HepG2 (cell line): ENCODE results near the gene PACS1. TPM values are rescaled to one million over a fixed set of nuclear protein-coding genes. Genes with fewer than 3 reads are reported as not detected.
A peak's percentile ranks its signal among the peaks of the same experiment; 100 is the strongest.

ENCODE experiments used
- AHR ChIP-seq: IDR thresholded peaks from 2 replicates; pipeline ENCODE4 v1.6.1; 2018; ENCODE audit warnings: missing genetic modification reagents, missing compliant biosample characterization
- CEBPG ChIP-seq: IDR thresholded peaks from 2 replicates; pipeline ENCODE4 v1.6.1; 2016
- EHMT2 ChIP-seq: fragments of 200-600 bp; sonication (generic); IDR thresholded peaks from 2 replicates; pipeline ENCODE4 v1.7.0; 2017; ENCODE audit warnings: antibody characterized with exemption, low read depth, low read length, borderline replicate concordance
- HNF1B ChIP-seq: sonication (generic); formaldehyde crosslinking; IDR thresholded peaks from 2 replicates; pipeline ENCODE4 v1.5.1; 2020; ENCODE audit warnings: mild to moderate bottlenecking, moderate library complexity, missing genetic modification reagents
- MAFF ChIP-seq: IDR thresholded peaks from 2 replicates; pipeline ENCODE4 v1.6.1; 2011; ENCODE audit warnings: low read depth, low read length, improper control_type of control experiment
- MAX ChIP-seq: IDR thresholded peaks from 2 replicates; pipeline ENCODE4 v1.6.1; 2012; ENCODE audit warnings: inconsistent platforms
- MXD4 ChIP-seq: IDR thresholded peaks from 2 replicates; pipeline ENCODE4 v1.6.1; 2016; ENCODE audit warnings: mild to moderate bottlenecking, missing biosample characterization, missing genetic modification reagents
- NFIC ChIP-seq: IDR thresholded peaks from 2 replicates; pipeline ENCODE4 v1.6.1; 2012; ENCODE audit warnings: mild to moderate bottlenecking, low read length, inconsistent platforms
- NR2F1 ChIP-seq, 2 experiments: fragments of 450-650 bp in 1 of 2; formaldehyde crosslinking in 1 of 2; IDR thresholded peaks; 2 replicates each; pipeline versions ENCODE4 v1.5.0 to v1.6.1; 2016 to 2020; ENCODE audit warnings: mild to moderate bottlenecking in 1 of 2, missing compliant biosample characterization in 1 of 2, missing genetic modification reagents in 1 of 2, moderate library complexity in 1 of 2
- PHB2 ChIP-seq: fragments of 450-650 bp; IDR thresholded peaks from 2 replicates; pipeline ENCODE4 v1.6.1; 2018; ENCODE audit not compliant: partially characterized antibody
- PHF5A ChIP-seq: IDR thresholded peaks from one replicate; pipeline ENCODE4 v1.6.1; 2018; ENCODE audit warnings: low read depth, missing genetic modification reagents; ENCODE audit not compliant: unreplicated experiment
- USF2 ChIP-seq, 2 experiments: sonication (generic) in 1 of 2; formaldehyde crosslinking in 1 of 2; IDR thresholded peaks; 2 replicates each; pipeline versions ENCODE4 v1.5.1 to v1.6.1; 2011 to 2020; ENCODE audit warnings: borderline replicate concordance in 1 of 2, low read depth in 1 of 2, low read length in 1 of 2, mild to moderate bottlenecking in 1 of 2, missing genetic modification reagents in 1 of 2, moderate library complexity in 1 of 2
- ZNF280B ChIP-seq: sonication (generic); formaldehyde crosslinking; IDR thresholded peaks from 2 replicates; pipeline ENCODE4 v1.5.0; 2020; ENCODE audit warnings: missing genetic modification reagents, mild to moderate bottlenecking, borderline replicate concordance
- ZNF383 ChIP-seq: sonication (generic); formaldehyde crosslinking; IDR thresholded peaks from 2 replicates; pipeline ENCODE4 v1.4.0; 2020; ENCODE audit warnings: missing genetic modification reagents, mild to moderate bottlenecking, borderline replicate concordance
- ZNF446 ChIP-seq: sonication (generic); formaldehyde crosslinking; IDR thresholded peaks from 2 replicates; pipeline ENCODE4 v1.5.0; 2020; ENCODE audit warnings: mild to moderate bottlenecking, missing genetic modification reagents
- ZNF607 ChIP-seq: sonication (generic); formaldehyde crosslinking; IDR thresholded peaks from 2 replicates; pipeline ENCODE4 v1.5.1; 2020; ENCODE audit warnings: missing genetic modification reagents, mild to moderate bottlenecking, borderline replicate concordance
- ZNF788 ChIP-seq: sonication (generic); formaldehyde crosslinking; IDR thresholded peaks from 2 replicates; pipeline ENCODE4 v1.5.0; 2020; ENCODE audit warnings: mild to moderate bottlenecking, missing genetic modification reagents, borderline replicate concordance
- ZNF883 ChIP-seq: sonication (generic); formaldehyde crosslinking; IDR thresholded peaks from 2 replicates; pipeline ENCODE4 v1.5.1; 2020; ENCODE audit warnings: mild to moderate bottlenecking, missing genetic modification reagents; ENCODE audit errors: not compliant biosample characterization
- polyA plus RNA-seq, 8 experiments: library from polyadenylated mRNA; depleted of rRNA in 3 of 8; stranded (reverse) in 7 of 8; unstranded in 1 of 8; fragments of >200 nt; fragmentation: Illumina TruSeq in 4 of 8; extraction: Trizol in 4 of 8; gene quantifications; 2 replicates each; pipeline versions ENCODE4 v1.2.1 to v1.2.3, GENCODE V29; 2011 to 2016; ENCODE audit warnings: low read depth in 4 of 8, missing spikeins in 1 of 8, mixed read lengths in 1 of 8; ENCODE audit not compliant: insufficient read depth in 1 of 8
- total RNA-seq, 5 experiments: library from RNA; depleted of rRNA; stranded (reverse); fragments of >200 nt; fragmentation: Illumina TruSeq; extraction: Trizol; gene quantifications; 2 replicates each; pipeline ENCODE4 v1.2.3, GENCODE V29; 2016; ENCODE audit warnings: low read depth in 1 of 5
- TF ChIP-seq, protein P1 (sequence below): sonication (generic); formaldehyde crosslinking; IDR thresholded peaks from 2 replicates; pipeline ENCODE4 v1.4.0; 2020; ENCODE audit warnings: missing genetic modification reagents
- TF ChIP-seq, protein P2 (sequence below): sonication (generic); formaldehyde crosslinking; IDR thresholded peaks from 2 replicates; pipeline ENCODE4 v1.5.0; 2020; ENCODE audit warnings: mild to moderate bottlenecking, missing genetic modification reagents, moderate library complexity

PACS1 gene
- total and polyA plus RNA-seq, 2 of the 13 experiments (the other 11 are each of a cell fraction or from before 2014, with no cell fraction given): 7.6 to 8.6 TPM

DNA sequence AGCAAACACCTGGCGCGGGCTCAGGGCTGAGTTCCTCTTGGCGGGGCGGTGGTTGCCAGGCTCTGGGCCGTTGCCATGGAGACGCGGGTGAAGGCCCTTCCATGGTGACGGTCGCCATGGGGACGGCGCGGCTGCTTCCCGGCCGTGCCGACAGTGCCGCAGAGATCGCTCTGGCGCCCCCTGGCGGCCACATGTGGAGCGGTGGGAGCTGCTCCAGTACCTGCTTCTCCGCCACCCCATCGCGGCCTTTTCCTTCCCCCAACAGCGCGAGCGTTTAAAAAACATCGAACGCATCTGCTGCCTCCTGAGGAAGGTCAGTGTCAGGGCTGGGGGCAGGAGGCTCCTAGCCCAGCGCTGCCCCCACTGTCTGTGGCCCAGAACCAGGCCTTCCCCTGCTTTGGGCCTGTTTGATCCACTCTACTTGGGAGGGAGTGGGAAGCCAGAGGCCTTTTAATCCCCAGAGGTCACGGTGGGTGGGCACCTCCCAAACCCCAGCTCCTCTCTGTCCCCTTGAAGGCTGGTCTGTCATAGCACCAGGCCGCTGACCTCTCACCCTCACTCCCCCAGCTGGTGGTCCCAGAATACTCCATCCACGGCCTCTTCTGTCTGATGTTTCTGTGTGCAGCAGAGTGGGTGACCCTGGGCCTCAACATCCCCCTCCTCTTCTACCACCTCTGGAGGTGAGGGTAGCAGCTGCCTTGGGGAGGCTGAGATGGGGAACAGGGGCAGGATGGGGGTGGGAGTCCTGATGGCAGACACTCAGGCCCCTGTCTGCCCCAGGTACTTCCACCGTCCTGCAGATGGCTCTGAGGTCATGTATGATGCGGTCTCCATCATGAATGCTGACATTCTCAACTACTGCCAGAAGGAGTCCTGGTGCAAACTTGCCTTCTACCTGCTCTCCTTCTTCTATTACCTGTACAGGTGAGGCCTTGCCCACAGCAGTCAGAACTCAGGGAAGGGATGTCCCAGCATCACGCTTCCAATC is 212.7 kb downstream of the PACS1 start (continued):
- TF ChIP-seq HNF1B (CRISPR knock-in tag) (peak; percentile 75), NFIC (no peak), USF2 (IDR thresholded peaks at IDR 0.05; ENCODE audit: low read depth, low read length) (no peak), USF2 (CRISPR knock-in tag; IDR thresholded peaks at IDR 0.05; ENCODE audit: borderline replicate concordance) (no peak), EHMT2 (no peak), NR2F1 (CRISPR knock-in tag; IDR thresholded peaks at IDR 0.05) (0 out of 4 replicates have a peak, but pooled peaks of 1 of the 2 experiments have one; percentile 17), ZNF607 (0 out of 2 replicates have a peak, but pooled peaks have one; percentile 54), ZNF446 (no peak), ZNF883 (CRISPR knock-in tag) (no peak), ZNF280B (CRISPR knock-in tag) (peak; percentile 77; the same call in 1 of the 2 replicates), ZNF788 (CRISPR knock-in tag) (no peak), PHF5A (CRISPR knock-in tag) (peak; percentile 67), MXD4 (CRISPR knock-in tag) (peak; percentile 90), MAFF (no peak), CEBPG (CRISPR knock-in tag) (peak; percentile 21; the same call in 1 of the 2 replicates), MAX (0 out of 2 replicates have a peak, but pooled peaks have one; percentile 39), PHB2 (no peak), AHR (no peak), ZNF383 (CRISPR knock-in tag) (no peak)
- TF ChIP-seq, protein P1, sequence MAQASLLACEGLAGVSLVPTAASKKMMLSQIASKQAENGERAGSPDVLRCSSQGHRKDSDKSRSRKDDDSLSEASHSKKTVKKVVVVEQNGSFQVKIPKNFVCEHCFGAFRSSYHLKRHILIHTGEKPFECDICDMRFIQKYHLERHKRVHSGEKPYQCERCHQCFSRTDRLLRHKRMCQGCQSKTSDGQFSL: no peak
- TF ChIP-seq, protein P2, sequence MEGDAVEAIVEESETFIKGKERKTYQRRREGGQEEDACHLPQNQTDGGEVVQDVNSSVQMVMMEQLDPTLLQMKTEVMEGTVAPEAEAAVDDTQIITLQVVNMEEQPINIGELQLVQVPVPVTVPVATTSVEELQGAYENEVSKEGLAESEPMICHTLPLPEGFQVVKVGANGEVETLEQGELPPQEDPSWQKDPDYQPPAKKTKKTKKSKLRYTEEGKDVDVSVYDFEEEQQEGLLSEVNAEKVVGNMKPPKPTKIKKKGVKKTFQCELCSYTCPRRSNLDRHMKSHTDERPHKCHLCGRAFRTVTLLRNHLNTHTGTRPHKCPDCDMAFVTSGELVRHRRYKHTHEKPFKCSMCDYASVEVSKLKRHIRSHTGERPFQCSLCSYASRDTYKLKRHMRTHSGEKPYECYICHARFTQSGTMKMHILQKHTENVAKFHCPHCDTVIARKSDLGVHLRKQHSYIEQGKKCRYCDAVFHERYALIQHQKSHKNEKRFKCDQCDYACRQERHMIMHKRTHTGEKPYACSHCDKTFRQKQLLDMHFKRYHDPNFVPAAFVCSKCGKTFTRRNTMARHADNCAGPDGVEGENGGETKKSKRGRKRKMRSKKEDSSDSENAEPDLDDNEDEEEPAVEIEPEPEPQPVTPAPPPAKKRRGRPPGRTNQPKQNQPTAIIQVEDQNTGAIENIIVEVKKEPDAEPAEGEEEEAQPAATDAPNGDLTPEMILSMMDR (CRISPR knock-in tag): peak; percentile 98
